ENCODE results near the gene SIGLEC14. TPM values are rescaled to one million over a fixed set of nuclear protein-coding genes. Genes with fewer than 3 reads are reported as not detected.

The SIGLEC14 gene
- total RNA-seq, 6 experiments from 2014 or later: not detected

GRCh38 chr19:51688671-51689571, 42.3 kb upstream of the SIGLEC14 start:
- Mint-ChIP-seq H3K27ac (peak overlapping the region; percentile 93), H3K4me3 (peak overlapping the region; percentile 96), H3K4me1 (ENCODE audit: low read depth) (peaks cover 52% of the 10 kb centered on the region), H3K9me3 (no peaks in the 10 kb centered on the region), H3K27me3 (ENCODE audit: insufficient read depth) (peaks cover 5% of the 10 kb centered on the region), H3K36me3 (ENCODE audit: low read depth) (peaks cover 10% of the 10 kb centered on the region)
- no peak for TF ChIP-seq CTCF (IDR thresholded peaks at IDR 0.05)
- DNase-seq: peak; percentile 92

- TF ChIP-seq CTCF (IDR thresholded peaks at IDR 0.05): no peak
- H3K9me3 Mint-ChIP-seq: no peaks in the 10 kb centered on the region
- peak; percentile 60 for DNase-seq
- peaks cover 5% of the 10 kb centered on the region for H3K27me3 Mint-ChIP-seq (ENCODE audit: insufficient read depth)
- peak overlapping the region; percentile 94 for H3K4me3 Mint-ChIP-seq
- peaks cover 50% of the 10 kb centered on the region for H3K4me1 Mint-ChIP-seq (ENCODE audit: low read depth)
- H3K36me3 Mint-ChIP-seq (ENCODE audit: low read depth): peaks cover 3% of the 10 kb centered on the region
- peak overlapping the region; percentile 93 for H3K27ac Mint-ChIP-seq
These were observed 41.4 kb upstream of the SIGLEC14 start for GRCh38 chr19:51687791-51688670.

- H3K9me3 Mint-ChIP-seq: no peaks in the 10 kb centered on the region
- no peak for DNase-seq
- peaks cover 43% of the 10 kb centered on the region for H3K4me1 Mint-ChIP-seq (ENCODE audit: low read depth)
- TF ChIP-seq CTCF (IDR thresholded peaks at IDR 0.05): no peak
- peaks cover 5% of the 10 kb centered on the region for H3K27me3 Mint-ChIP-seq (ENCODE audit: insufficient read depth)
- no peaks in the 10 kb centered on the region for H3K36me3 Mint-ChIP-seq (ENCODE audit: low read depth)
- peak overlapping the region; percentile 60; the same call in 1 of the 2 replicates for H3K27ac Mint-ChIP-seq
- H3K4me3 Mint-ChIP-seq: no peak overlapping the region
These were observed 39.5 kb upstream of the SIGLEC14 start for GRCh38 chr19:51686171-51686570.

- H3K27ac Mint-ChIP-seq: peak overlapping the region; percentile 3
These were observed 34.8 kb upstream of the SIGLEC14 start for GRCh38 chr19:51681286-51681941.

More at GRCh38 chr19:51681286-51681941, 34.8 kb upstream of the SIGLEC14 start:
- 0 out of 2 replicates have a peak, but pooled peaks cover 3% of the 10 kb centered on the region for H3K36me3 Mint-ChIP-seq (ENCODE audit: low read depth)
- H3K9me3 Mint-ChIP-seq: peaks cover 5% of the 10 kb centered on the region
- peaks cover 3% of the 10 kb centered on the region for H3K27me3 Mint-ChIP-seq (ENCODE audit: insufficient read depth)
- no peak for TF ChIP-seq CTCF (IDR thresholded peaks at IDR 0.05)
- DNase-seq: peak; percentile 49
- no peak overlapping the region for H3K4me3 Mint-ChIP-seq
- H3K4me1 Mint-ChIP-seq (ENCODE audit: low read depth): peaks cover 21% of the 10 kb centered on the region

Measured in HFFc6 (cell line).